HG03108 (cell line): ENCODE results near the gene SUMO1.

Source experiments
- ATAC-seq: cut with Tn5 transposase; IDR thresholded peaks from one replicate; pipeline ENCODE4 v1.9.1; 2021; ENCODE audit warnings: moderate library complexity; ENCODE audit not compliant: unreplicated experiment

SUMO1 gene

GRCh38 chr2:202201220-202202160, 36.9 kb downstream of the SUMO1 start:
- ATAC-seq = no peak

GRCh38 chr2:202196727-202197126, 41.7 kb downstream of the SUMO1 start:
- ATAC-seq = no peak

- ATAC-seq = no peak
Measured at GRCh38 chr2:202194418-202194817, 44.0 kb downstream of the SUMO1 start.

GRCh38 chr2:202193881-202194353, 44.5 kb downstream of the SUMO1 start:
- no peak for ATAC-seq

GRCh38 chr2:202193305-202193704, 45.1 kb downstream of the SUMO1 start:
- no peak for ATAC-seq

- ATAC-seq = no peak
Measured at GRCh38 chr2:202187570-202187969, 50.8 kb downstream of the SUMO1 start.

- ATAC-seq = no peak
Measured at GRCh38 chr2:202186641-202187202, 51.7 kb downstream of the SUMO1 start.

- ATAC-seq = no peak
Measured at GRCh38 chr2:202185156-202185555, 53.2 kb downstream of the SUMO1 start.

- no peak for ATAC-seq
Measured at GRCh38 chr2:202184557-202184956, 53.8 kb downstream of the SUMO1 start.

GRCh38 chr2:202178346-202178958, 59.9 kb downstream of the SUMO1 start:
- ATAC-seq = no peak

GRCh38 chr2:202172439-202173211, 65.8 kb downstream of the SUMO1 start:
- no peak for ATAC-seq

- no peak for ATAC-seq
Measured at GRCh38 chr2:202171241-202171825, 67.1 kb downstream of the SUMO1 start.

GRCh38 chr2:202169832-202170424, 68.5 kb downstream of the SUMO1 start:
- ATAC-seq = no peak

- no peak for ATAC-seq
Measured at GRCh38 chr2:202169131-202169530, 69.3 kb downstream of the SUMO1 start.

- no peak for ATAC-seq
Measured at GRCh38 chr2:202165945-202166344, 72.5 kb downstream of the SUMO1 start.

GRCh38 chr2:202165208-202165607, 73.2 kb downstream of the SUMO1 start:
- no peak for ATAC-seq

GRCh38 chr2:202164411-202164810, 74.0 kb downstream of the SUMO1 start:
- ATAC-seq = no peak

- no peak for ATAC-seq
Measured at GRCh38 chr2:202161151-202161835, 77.1 kb downstream of the SUMO1 start.

- ATAC-seq = no peak
Measured at GRCh38 chr2:202158796-202159195, 79.6 kb downstream of the SUMO1 start.
